T-helper 2 cell treated with Interferon-gamma antibody and Interleukin-4, amounts not matched to agents 100 ng/mL and 5 ng/mL, for 36 hours (primary cell): ENCODE measurements around the gene STT3B. TPM values are rescaled to one million over a fixed set of nuclear protein-coding genes. Genes with fewer than 3 reads are reported as not detected.

Experiments used
- intact Hi-C: fragments of 100-400 bp; cut with micrococcal nuclease; formaldehyde crosslinking; loops from one replicate; pipeline ENCODE4 v1.15.1; 2023
- total RNA-seq: library from RNA; stranded (reverse); gene quantifications from 2 replicates; pipeline ENCODE4 v1.2.3, GENCODE V29; 2022

STT3B gene
- total RNA-seq, 1 donor from 2014 or later = 133 TPM

DNA sequence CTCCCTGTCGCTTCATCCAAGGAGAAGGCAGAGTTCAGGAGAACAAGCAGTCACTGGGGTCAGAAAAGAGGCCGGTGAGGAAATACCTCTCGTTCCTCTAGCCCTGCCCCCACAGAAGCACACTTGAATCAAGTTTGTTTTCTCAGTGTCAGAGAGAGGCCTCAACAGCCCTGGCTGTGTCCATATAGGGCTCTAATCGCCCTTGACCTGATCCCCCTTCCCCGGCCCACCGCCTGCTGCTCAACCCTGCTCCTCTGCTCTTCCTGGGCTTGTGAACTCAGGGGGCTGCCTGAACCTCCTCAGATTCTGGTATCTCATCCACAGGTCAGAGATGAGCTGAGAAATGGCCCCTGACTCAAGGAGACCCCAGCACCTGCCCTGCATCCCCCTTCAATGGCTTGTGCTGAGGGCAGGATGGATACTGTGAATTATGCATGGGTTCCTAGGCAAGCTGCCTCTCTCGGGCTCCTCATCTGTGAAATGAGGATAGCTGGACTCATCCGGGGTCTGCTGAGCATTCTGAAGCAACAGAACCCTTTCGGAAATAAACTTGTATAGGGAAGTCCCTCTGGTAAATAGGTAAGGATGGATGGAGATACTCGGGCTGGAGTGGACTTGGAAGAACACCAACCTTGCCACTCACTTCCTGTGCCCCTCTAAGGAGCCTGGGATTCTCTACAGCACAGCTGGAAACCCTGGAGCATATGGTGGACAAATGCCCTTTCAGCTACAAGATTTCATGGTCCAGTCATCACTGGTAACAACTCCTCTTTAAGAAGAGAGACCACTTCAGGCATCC lies 147.5 kb downstream of the STT3B start:
- intact Hi-C loops = no loop called here
